ENCODE data around the gene TP53RK.

GRCh38 chr20:46713957-46714834 lies 25.0 kb upstream of the TP53RK start:
- TF ChIP-seq GATA2 (IDR thresholded peaks at IDR 0.05; ENCODE audit: low read depth, low read length), result no peak
- no peak for TF ChIP-seq GATA3 (IDR thresholded peaks at IDR 0.05; ENCODE audit: low read depth, low read length)

Data from SH-SY5Y (cell line).